ENCODE results near the gene MBD6. TPM values are rescaled to one million over a fixed set of nuclear protein-coding genes. Genes with fewer than 3 reads are reported as not detected.

MBD6 gene
- total and polyA plus RNA-seq, 2 of the 8 experiments (the other 6 are each of a cell fraction or from before 2014, with no cell fraction given): 3.9 to 32.3 TPM

DNA sequence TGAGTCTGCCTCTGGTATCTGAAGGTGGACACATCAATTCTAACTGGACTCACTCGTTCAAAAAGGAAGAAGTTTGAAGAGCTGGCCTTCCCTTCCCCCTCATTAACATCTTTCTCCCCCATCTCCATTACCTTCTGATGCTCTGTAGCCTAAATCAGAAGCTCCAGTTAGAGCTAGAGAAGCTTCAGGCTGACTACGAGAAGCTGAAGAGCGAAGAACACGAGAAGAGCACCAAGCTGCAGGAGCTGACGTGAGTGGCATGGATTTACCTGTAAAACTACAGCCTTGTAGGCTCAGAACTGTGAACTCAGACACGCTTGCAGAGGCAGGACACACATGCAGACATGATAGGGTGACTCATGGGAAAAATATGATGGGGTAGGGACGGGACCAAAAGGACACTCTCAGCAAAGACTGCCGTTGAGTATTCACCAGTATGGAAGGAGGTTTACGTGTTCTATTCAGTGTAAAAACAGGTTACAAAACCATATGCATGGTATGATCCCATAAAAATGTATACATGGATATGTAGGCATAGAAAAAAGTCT is 54.1 kb downstream of the MBD6 start (continued):
- TF ChIP-seq NANOG (IDR thresholded peaks at IDR 0.05; ENCODE audit: insufficient read depth, low read depth, low read length, poor library complexity, severe bottlenecking) (no peak), CTBP2 (IDR thresholded peaks at IDR 0.05; ENCODE audit: borderline replicate concordance, insufficient read depth, insufficient read length, low read length) (no peak), SRF (IDR thresholded peaks at IDR 0.05; ENCODE audit: low read depth, low read length) (no peak), TAF7 (optimal IDR thresholded peaks at IDR 0.05; ENCODE audit: borderline replicate concordance, low read depth, low read length) (no peak), TAF1 (IDR thresholded peaks at IDR 0.05; ENCODE audit: low read depth, low read length) (no peak), MAFK (IDR thresholded peaks at IDR 0.05; ENCODE audit: low read depth, low read length) (no peak), SAP30 (IDR thresholded peaks at IDR 0.05; ENCODE audit: insufficient read depth, insufficient replicate concordance, low read length) (no peak), PHF8 (conservative IDR thresholded peaks at IDR 0.05; ENCODE audit: low read depth, low read length) (no peak), SIN3A (conservative IDR thresholded peaks at IDR 0.05 in 1 of 2, IDR thresholded peaks at IDR 0.05 in 1 of 2; ENCODE audit: low read depth in 1 of 2, low read length in 2 of 2) (no peak)

Measured in H1 (cell line).